ENCODE results near the gene SMAGP.

SMAGP gene

DNA sequence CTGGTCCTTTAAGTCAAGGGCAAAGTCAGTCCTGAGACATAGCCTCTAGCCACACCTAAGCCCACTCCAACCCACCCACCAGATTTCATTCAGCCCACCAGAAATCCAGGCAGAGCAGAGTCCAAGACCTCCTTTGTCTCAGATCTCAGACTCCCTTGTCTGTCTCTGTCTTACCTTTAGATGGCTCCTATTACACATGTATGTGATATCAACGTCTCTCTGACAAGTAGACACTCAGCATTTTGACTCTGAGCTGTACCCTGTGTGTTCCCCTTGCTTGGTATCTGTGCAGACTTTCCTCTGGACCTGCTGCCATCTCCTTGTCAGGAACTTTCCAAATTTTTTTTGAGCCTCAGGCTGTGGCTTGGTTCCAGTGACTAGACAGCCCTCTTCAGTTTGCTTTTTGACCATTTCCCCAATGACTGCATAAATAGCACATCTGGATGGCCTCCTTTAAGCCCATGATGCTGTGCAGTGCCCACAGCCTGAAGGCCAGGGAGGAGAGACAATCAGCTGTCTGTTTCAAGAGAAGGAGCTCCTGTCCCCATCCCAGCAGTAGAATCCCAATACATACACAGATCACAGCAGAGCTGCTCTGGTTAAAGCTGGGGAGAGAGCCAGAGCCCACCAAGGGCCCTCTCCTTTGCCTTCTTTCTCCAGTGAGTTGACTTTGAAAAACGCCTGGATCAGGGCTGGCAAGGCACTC is 59.4 kb downstream of the SMAGP start:
- DNase-seq (ENCODE audit: low read depth) = no peak
- no peak for TF ChIP-seq CTCF (conservative IDR thresholded peaks at IDR 0.05; ENCODE audit: low read depth, low read length)
- no peak overlapping the region for H3K4me3 ChIP-seq (ENCODE audit: low read length)

GRCh38 chr12:51209259-51209658 is 61.0 kb downstream of the SMAGP start:
- no peak overlapping the region for H3K4me3 ChIP-seq (ENCODE audit: low read length)
- no peak for DNase-seq (ENCODE audit: low read depth)
- no peak for TF ChIP-seq CTCF (conservative IDR thresholded peaks at IDR 0.05; ENCODE audit: low read depth, low read length)

DNA sequence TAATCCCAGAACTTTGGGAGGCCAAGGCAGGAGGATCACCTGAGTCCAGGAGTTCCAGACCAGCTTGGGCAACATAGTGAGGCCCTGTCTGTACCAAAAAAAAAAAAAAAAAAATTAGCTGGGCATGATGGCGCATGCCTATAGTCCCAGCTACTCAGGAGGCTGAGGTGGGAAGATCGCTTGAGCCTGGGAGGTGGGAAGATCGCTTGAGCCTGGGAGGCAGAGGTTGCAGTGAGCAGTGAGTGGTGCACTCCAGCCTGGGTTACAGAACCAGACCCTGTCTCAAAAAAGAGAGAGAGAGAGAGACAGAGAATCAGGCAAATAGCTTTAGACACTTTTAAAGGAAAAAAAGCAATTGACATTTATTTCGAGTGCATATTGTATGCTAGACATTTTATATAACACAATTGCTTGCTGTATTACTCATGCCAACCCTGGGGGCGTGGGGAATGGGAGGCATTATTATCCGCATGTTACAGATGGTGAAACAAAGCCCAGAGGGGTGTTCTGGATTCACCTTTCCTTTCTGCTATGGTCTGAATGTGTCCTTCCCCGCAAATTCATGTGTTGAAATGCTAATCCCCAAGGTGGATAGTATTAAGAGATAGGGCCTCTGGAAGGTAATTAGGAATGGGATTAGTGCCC is 62.1 kb downstream of the SMAGP start:
- H3K4me3 ChIP-seq (ENCODE audit: low read length) = no peak overlapping the region
- TF ChIP-seq CTCF (conservative IDR thresholded peaks at IDR 0.05; ENCODE audit: low read depth, low read length) = no peak
- no peak for DNase-seq (ENCODE audit: low read depth)

DNA sequence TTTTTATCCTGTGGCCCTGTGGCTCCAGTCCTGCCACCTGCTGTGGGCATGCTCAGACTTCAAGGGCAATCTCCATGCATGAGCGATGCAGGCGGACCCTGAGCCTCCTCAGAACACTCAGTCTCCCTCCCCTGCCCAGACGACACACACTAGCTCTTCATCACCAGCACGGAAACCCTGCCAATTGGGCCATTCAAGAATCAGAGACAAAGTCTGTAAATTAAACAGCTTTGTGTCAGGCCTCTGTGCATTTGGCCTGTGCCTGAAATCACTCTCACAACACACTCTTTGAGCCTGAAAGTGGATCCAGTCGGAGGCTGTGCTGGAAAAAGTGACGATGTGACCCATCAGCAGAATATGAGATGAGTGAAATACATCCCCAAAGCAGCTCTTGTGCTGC is 64.9 kb downstream of the SMAGP start:
- H3K4me3 ChIP-seq (ENCODE audit: low read length) = no peak overlapping the region
- no peak for TF ChIP-seq CTCF (conservative IDR thresholded peaks at IDR 0.05; ENCODE audit: low read depth, low read length)
- no peak for DNase-seq (ENCODE audit: low read depth)

DNA sequence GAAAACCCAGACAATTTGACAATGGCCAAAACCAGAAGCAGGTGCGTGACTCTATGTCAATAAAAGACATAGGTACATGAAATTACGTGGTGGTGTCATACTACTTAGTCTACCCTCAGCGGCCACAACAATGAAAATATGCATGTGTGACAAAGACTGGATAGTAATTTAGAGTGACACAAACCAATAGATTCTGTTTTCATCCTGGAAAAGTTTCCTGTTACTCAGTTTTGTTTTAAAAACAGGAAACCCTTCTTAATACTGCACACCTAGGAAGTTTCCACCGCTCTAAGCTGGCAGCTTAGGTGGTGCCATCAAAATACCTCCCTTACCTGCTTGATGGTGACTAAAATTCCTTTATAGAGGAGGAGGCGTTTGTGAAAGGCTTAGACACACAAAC is 67.5 kb downstream of the SMAGP start:
- no peak for DNase-seq (ENCODE audit: low read depth)

DNA sequence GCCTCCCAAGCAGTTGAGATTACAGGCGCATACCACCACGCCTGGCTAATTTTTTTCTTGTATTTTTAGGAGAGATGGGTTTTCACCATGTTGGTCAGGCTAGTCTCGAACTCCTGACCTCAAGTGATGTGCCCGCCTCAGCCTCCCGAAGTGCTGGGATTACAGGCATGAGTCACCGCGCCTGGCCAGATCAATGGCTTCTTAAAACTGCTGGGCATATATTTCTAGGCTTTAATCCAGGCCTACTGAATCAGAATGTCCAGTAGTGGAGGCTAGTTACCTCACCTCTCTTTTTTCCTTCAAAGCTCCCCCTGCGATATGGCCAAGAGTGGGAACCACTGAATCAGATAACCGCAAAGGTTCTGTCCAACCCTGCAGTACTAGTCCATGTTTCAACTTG is 69.4 kb downstream of the SMAGP start:
- H3K4me3 ChIP-seq (ENCODE audit: low read length) = no peak overlapping the region
- DNase-seq (ENCODE audit: low read depth) = no peak
- TF ChIP-seq CTCF (conservative IDR thresholded peaks at IDR 0.05; ENCODE audit: low read depth, low read length) = no peak

More for the DNA sequence above, 67.5 kb downstream of the SMAGP start:
- no peak for TF ChIP-seq CTCF (conservative IDR thresholded peaks at IDR 0.05; ENCODE audit: low read depth, low read length)
- H3K4me3 ChIP-seq (ENCODE audit: low read length) = no peak overlapping the region

GRCh38 chr12:51200156-51200555 is 70.1 kb downstream of the SMAGP start:
- no peak overlapping the region for H3K4me3 ChIP-seq (ENCODE audit: low read length)
- no peak for DNase-seq (ENCODE audit: low read depth)
- no peak for TF ChIP-seq CTCF (conservative IDR thresholded peaks at IDR 0.05; ENCODE audit: low read depth, low read length)

All from retinal pigment epithelial cell (primary cell).